ENCODE results near the gene CAMK1G. TPM values are rescaled to one million over a fixed set of nuclear protein-coding genes. Genes with fewer than 3 reads are reported as not detected.

Gene CAMK1G
- polyA plus RNA-seq, 4 donors, result 4.1 to 6.4 (median 5.1) TPM

DNA sequence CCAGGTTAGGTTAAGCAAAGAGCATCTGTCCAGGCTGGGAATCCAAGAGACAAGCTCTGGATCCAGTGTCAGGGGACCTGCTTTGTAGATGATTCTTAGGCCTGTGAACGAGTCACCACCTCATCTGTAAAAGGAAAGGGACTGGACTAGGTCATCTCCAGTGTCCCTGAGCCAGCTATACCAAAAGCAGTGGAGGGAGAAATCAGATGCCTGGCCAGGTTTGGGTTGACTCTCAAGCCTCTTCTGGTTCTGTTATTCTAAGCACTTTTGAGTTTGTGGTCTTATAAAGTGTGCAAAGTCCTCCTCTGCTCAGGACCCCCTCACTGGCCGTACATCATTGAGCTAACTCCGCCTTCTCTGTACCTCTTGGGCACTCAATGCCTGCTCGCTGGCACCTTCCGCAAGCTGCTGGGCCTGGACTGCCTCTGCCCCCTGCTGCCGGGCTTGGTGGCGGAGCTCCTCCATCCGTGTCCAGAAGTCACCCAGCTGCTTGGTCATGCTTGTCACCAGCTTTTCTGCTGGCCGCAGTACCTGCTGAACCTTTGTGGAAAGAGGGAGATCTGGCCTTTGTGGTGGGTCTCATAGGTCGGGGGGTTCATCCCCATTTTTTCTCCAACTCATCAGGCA lies 33.6 kb downstream of the CAMK1G start:
- DNase-seq (ENCODE audit: low read depth in 4 of 4, low spot score in 2 of 4), result no peak

DNA sequence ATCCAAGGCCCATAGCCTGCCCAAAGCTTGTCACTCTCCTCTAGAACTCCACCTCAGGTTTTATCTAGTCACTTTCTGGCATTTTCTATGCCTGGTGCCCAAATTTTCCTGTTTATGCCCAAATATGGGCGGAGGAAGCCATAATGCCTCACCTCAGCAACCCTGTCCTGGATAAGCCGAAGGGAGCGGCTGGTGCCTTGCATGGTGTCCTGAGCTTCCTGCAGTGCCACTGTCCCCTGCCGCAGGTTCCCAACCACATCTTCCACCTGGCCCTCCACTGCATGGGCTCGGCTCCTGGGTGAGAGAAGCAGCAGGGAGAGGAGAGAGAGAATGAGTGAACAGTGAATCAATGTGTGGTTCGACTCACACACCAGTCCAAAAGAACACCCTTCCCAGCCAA lies 34.2 kb downstream of the CAMK1G start:
- no peak for DNase-seq (ENCODE audit: low read depth in 4 of 4, low spot score in 2 of 4)

DNA sequence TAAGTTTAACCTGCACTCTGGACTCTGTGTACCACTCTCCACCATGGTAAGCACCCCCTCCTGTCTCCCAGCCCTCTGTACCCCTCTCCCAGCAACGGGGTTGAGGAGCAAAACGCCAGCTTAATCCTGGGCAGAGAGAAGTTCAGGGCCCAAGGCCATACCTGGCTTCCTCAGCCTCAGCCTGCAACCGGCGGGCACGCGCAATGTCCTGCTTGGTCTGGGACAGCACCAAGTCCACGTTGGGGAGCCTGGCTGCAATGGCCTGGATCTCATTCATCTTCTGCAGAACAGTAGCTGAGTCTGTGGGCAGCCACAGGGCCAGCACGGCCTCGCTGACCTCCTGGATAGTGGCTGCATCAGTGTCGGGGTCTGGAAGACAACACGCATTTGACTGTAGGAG lies 34.8 kb downstream of the CAMK1G start:
- no peak for DNase-seq (ENCODE audit: low read depth in 4 of 4, low spot score in 2 of 4)

DNA sequence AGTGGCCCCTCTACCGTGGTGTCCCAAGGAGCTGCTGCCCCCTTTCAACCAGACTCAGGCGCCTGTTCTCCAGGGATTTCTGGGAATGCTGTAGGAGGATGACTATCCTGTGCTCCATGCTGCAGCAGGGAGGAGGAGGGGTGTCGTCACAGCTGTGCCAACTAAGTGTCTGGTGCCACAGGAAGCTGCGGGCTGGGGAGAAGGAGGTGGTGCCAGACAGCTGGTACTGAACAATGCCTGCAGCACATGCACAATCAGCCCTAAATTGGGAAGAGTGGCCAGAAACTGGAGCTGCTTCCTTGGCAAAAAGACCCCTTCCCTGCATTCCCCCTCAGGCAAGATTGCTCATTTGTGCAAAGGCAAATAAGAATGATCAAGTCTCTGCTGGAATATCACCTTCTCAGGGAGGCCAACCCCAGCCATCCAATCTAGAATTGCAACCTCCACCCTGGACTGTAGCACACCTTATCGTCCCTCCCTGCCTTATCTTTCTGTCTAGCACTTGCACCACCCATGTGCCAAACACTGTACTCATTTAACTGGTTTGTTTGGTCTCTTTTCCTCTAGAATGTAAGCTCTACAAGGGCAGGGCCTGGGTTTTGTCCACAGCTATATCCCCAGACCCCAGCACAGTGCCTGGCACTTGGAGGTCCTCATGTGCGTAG lies 35.4 kb downstream of the CAMK1G start:
- DNase-seq (ENCODE audit: low read depth in 4 of 4, low spot score in 2 of 4), result no peak

DNA sequence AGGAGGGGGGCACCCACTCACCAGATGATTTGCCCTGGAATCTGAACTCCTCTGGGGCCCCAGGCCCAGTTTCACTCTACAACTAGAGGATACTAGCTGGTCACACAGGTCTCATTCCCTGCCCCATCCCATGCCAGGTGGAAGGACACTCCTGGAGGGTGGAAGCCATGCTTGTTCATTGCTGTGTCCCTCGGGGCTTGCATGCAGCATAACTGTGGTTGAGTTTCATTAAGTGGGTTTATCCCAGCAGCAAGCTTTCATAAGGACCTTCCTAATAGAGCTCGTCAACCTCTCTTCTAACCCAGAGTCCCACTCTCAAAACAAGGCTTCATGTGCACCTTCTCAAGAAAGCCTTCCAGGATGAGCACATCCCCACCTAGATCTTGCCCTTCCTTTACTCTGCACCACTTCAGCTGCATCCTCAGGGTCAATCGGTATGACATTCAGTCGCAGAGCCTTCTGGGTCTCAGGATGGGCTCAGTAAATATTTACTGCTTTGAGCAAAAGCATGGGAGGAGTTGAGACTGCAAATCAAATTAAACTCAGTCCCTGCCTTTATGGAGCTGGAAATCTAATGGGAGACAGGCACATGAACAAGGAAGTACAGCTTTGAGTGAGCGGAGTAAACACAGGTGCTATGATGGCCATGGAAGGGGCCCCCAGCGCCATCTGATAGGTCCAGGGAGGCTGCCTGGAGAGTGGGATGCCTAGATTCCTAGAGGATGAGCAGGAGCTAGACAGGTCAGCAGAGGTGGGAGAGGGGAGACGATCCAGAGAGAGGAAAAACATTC lies 36.4 kb downstream of the CAMK1G start:
- no peak for DNase-seq (ENCODE audit: low read depth in 4 of 4, low spot score in 2 of 4)

DNA sequence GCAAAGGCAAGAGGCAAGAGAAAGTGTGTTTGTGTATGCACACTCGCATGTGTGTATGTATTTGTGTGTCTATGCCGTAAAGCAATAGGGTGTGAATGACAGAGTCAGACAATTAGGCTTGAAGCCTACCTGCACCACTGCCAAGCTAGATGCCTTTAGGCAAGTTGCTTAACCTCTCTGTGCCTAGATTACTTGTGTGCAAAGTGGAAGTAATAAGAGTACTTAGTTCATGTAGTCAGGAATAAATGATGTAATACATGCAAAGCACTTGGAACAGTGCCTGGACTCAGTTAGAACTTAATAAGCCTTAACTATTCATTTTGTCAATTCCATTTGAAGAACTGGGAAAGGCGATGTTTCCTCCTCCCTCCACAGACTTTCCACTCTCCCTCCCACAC lies 37.0 kb downstream of the CAMK1G start:
- DNase-seq (ENCODE audit: low read depth in 4 of 4, low spot score in 2 of 4), result no peak

DNA sequence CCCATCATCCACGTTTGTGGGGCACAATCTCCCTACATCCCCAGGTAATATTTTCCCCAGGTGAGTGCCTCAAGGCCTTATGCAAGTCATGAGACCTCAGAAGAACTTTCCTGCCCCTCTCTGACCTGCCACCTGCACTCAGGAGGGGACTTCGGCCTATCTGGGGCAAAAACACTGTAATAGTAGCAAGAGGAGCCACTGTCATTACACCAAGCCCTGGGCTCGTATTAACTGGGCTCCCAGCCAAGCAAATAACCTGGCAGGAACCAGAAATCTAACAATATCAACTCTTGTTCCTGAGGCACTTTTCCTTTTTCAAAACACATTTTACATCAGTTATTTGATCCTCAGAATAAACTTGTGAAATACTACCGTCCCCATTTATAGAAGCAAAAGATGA lies 37.8 kb downstream of the CAMK1G start:
- DNase-seq (ENCODE audit: low read depth in 4 of 4, low spot score in 2 of 4), result no peak

DNA sequence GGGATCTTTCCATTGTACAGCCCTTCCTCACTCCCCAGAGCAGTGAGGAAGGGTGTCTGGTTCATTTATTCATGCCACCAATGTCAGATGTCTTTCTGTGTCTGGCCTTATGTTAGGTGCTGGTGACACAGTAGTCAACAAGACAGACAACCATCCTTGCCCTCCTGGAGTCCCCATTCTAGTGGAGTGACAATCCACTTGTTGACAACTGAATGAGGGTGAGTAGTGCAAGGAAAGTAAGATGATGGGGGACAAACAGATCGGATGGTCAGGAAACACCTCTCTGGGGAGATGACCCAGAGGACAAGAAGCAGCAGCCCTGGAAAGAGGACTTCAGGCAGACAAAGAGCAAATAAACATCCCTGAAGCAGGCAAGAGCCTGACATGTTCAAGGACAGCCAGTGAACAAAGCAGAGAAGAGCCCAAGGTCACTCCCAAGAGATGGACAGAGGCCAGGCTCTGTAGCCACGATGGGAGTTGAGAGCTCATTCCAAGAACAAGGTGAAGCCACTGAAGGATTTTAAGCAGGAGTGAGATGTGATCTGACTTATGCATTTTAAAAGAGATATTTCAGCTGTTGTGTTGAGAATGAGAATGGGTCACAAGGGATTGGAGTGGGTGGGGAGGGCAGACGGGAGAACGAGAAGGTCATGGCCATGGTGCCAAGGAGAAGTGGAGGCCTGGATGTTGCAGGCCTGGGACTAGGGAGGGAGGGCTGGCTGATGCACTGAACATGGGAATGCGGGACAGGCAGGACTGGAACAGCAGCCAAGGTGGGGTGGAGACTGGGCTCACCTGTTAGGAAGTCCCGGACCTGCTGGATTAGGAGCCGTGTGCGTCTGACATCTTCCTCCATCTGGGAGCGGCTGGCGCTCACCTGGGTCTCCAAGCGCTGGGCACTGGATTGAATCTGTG lies 38.5 kb downstream of the CAMK1G start:
- DNase-seq (ENCODE audit: low read depth in 4 of 4, low spot score in 2 of 4), result no peak

DNA sequence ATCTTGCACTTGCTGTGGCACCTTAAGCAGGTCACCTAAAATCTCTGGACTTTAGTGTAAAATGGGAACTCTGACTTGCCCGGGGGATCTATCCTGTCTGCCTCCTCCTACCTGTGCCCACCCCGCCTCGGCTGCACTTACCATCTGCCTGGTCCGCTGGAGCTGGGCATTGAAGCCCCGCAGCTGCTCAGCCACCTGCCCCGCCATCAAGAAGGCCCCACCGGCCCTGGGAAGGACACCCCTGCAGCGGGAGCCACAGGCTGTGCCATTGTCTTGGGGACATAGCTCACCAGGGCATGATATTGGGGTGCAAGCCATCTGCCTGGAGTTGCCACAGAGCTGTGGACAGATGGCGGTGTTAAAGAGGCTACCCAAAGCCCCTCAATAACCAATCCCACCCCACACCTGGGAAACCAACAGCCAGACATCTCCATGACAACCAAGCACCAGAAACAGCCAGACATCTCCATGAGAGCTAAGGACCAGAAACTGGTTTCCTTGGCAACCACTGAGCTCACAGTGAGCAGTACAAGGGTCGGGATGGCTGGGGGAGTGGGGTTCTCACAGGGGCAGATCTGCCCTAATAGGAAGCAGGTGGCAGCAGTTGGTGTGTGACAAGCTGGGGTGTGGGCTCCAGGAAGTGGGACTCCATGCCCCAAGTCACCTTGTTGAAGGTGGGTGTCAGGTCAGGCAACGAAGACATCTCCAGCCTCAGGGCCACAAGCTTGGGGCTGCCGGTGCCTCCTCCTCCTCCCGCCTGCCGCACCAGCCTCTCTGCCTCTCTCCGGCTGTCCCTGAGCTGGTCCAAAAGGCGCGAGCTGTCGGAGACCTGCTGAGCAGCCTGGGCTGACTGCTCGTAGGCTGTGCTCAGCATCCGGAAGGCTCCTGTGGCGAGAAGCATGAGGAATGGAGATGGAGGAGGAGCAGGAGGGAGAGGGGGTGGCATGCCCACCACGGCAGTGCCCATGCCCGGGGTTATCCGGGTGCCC lies 39.6 kb downstream of the CAMK1G start:
- DNase-seq (ENCODE audit: low read depth in 4 of 4, low spot score in 2 of 4), result no peak

DNA sequence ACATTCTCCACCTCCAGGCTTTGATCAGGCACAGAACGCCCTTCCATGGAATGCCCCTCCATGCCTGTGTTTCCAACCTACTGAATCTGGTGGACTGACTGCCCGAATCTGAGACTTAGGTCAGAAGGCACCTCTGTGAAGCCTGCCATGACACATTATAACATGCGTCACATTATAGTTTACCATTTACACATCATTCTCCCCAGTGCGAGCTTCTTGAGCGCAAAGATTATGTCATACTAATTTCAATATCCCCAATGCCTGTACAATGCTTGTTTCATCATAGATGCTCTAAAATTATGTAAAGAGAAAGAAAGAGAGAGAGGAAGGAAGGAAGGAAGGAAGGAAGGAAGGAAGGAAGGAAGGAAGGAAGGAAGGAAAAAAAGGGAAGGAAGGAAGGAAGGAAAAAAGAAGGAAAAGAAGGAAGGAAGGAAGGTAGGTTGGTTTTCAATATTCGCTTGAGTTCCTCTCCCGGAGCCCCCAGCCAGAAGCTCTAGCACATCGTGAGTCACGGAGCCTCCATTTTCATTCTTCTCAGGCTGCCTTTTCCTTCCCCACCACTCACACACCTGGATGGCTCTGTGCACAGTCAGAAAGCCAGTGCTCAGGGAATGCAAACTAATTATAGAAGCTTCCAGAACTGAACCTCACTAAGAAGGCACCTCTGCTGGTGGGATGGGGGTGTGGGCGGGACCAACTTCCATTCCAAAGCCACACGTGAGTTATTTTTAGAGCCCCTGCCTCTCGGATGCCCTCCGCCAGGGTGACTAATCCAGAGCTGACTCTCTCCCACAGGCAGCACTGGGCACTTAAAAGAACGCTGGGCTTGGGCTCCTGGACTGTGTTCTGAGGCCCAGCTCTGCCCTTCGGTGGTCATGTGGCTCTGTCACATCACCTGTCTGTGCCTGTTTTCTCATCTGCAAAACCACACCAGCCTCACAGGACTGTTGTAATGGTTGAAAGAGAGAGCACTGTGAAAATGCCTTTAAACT lies 41.3 kb downstream of the CAMK1G start:
- DNase-seq (ENCODE audit: low read depth in 4 of 4, low spot score in 2 of 4), result no peak

DNA sequence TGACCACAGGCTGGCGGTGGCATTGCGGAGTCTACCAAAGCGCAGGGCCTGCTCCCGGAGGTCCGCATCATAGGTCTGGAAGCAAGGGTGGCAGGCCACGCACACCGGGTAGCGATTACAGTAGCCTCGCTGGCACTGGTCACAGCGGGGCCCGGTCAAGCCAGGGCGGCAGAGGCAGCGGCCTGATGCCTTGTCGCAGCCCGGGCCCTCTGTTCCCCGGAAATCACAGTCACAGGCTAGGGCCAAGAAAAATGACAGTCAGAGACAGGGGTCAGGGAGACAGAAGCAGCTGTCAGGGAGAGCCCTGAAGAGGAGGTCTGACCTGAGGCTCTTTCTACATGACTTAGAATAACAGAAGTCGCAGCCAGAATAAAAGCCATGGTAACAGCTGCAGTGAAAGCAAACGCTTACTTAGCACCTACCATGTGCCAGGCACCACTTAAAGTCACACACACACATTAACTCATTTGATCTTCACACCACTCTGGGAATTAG lies 42.3 kb downstream of the CAMK1G start:
- no peak for DNase-seq (ENCODE audit: low read depth in 4 of 4, low spot score in 2 of 4)

DNA sequence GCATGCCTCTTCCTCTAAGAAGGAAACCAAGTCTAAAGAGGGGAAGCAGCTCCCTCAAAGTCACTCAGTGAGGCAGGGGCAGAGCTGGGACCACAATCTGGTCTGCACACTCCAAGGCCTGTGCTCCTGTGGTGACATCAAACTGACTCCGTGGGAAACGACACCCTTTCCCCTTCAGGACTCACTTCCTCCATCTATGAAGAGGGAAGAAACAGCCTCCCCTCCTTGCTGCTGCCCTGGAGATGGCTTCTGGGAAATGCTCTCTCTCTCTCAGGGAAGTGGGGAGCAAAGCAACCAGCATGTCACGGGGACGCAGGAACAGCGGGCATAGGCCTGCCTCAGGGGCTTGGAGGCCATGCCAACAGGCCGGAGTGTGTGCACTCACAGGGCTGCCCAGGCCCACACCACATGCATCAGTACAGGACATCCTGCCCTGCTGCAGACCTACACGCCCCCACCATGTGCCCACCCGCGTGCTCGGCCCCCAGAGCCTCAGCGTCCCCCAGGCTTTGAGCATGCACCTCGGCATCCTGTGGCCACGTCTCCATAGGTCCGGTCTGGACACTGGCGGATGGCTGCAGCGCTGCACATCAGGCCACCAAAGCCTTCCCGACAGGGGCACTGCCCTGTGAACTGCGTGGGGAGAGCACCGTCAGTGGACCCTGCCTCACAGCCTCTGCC lies 43.0 kb downstream of the CAMK1G start:
- no peak for DNase-seq (ENCODE audit: low read depth in 4 of 4, low spot score in 2 of 4)

DNA sequence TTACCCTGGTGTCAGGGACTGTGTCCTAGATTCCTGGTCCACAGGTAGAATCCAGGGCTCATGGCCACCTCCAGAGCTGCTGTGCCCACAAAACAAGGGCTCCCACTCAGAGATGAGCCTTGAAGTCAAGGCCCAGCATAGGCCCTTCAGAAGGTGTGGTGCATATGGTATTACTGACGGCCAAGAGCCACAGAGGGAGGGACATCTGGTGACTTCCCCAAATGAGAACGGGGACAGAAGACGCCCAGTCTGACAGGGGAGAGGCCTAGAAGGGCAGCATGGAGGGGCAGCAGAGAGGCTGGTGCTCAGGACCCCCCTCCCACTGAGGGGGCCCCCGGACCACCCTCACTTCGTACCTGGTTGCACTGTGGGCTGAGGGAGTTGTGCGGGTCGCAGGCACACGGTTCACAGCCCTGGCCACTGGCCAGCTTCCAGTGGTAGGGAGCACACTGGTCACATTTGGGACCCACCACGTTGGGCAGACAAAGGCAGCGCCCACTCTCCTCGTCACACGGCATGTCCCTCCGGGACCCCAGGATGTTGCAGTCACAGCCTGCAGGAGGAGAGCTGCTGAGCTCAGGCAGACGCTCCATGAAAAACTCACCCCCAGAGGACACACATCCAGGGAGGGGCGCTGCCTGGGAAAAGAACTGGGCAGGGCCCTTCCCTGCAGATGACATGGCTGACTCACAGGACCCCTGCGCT lies 43.7 kb downstream of the CAMK1G start:
- no peak for DNase-seq (ENCODE audit: low read depth in 4 of 4, low spot score in 2 of 4)

DNA sequence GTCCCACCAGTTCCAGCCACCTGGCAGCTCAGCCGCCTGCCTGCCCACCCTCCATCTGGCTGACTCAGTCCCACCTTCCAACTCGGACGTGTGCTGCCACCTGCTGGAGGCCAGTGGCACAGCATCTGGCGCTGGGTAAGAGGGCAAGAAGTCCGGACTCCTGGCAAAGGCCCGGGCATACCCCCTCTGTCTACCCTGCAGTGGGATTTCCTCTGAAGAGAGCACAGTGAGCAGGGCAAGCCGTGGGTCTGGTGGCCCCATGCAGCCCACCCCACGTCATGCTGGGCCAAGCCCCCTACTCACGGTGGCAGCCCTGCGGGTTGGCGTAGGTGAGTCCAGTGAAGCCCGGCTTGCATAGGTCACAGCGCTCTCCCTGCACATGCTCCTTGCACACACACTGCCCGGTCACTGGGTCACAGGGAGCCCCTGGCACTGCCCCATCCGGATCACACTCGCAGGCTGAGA lies 44.2 kb downstream of the CAMK1G start:
- DNase-seq (ENCODE audit: low read depth in 4 of 4, low spot score in 2 of 4), result peak in 2 of 4 donors; percentile 37 to 69

DNA sequence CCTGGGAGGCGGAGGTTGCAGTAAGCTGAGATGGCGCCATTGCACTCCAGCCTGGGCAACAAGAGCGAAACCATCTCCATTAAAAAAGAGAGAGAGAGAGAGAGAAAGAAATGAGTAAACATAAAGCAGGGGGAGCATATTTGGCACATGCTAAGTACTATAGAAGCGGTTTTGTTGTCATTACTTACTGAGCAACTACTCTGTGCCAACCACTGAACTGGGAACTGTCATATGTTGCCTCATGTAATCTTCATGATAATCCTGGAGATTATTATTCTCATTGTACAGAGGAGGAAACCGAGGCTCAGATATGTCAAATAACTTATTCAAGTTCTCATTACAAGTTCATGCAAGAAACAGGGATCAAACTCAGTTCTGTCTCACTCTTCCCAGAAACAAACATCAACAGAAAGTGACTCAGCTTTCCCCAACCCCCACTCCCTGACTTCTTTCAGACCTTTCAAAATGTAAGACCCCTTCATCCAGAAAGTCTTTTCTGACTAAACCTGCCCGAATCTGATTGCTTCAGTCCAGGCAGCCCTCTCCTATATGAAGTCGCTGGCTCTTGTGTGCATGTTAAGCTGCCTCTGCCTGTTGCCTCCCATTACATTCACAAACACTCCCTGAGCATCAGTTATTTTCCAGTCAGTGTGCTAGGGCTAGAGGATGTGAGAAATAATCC lies 45.2 kb downstream of the CAMK1G start:
- DNase-seq (ENCODE audit: low read depth in 4 of 4, low spot score in 2 of 4), result no peak

DNA sequence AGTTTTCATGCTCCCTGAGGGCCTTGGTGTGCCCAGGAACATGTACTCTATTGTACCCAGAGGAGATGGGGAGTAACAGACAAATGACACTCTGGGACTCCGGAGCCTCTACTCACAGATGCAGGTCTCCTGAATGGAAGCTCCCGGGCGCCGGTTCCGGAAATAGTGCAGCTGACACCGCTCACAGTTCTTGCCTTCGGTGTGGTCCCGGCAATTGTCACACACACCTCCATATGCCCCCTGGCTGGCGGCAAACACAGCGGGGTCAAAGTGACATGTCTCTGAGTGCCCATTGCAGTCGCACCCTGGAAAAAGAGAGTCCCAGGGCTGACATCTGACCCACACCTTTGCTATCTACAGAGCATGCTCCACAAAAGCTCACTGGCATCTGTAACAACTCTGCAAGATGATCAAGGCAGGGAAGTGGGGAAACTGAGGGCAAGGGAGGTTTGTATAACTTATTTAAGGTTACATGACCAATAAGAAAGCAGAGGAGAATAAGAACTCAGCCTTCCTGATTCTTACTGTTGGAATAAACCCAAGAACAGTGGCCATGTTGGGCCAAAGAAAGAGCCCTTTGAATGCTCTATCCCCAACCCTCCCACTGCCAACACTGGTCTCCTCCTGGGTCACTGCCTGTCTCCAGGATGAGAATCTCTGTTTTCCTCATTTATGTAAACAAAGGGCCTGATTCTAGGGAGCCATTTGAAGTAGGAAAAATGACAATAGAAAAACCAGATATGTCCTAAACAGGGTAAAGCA lies 46.3 kb downstream of the CAMK1G start:
- DNase-seq (ENCODE audit: low read depth in 4 of 4, low spot score in 2 of 4), result no peak
